ENCODE measurements around the gene HPN.

GRCh38 chr19:35021596-35021995 lies 19.9 kb upstream of the HPN start:
- TF ChIP-seq CTCF (IDR thresholded peaks at IDR 0.05), result no peak
- TF ChIP-seq POLR2A (IDR thresholded peaks at IDR 0.05), result no peak
- TF ChIP-seq POLR2AphosphoS5 (IDR thresholded peaks at IDR 0.05), result no peak
- TF ChIP-seq EP300 (IDR thresholded peaks at IDR 0.05), result no peak

All from suprapubic skin (tissue), 4 donors.